Left lung (tissue), 10 donors: Measurements from ENCODE around the gene AMER3. TPM values are rescaled to one million over a fixed set of nuclear protein-coding genes. Genes with fewer than 3 reads are reported as not detected.

Experiments
- ATAC-seq: fragments of 200-7000 bp; cut with Tn5 transposase; one replicate; pipeline ENCODE4 v1.9.1; 2020; ENCODE audit warnings: moderate library complexity
- DNase-seq, 4 donors: peaks; one replicate each; pipeline ENCODE4 v3.0.0-alpha.2; 2013 to 2020
- H3K27ac ChIP-seq, 2 donors: fragments of 200-600 bp; sonication (generic) in 1 of 2; one replicate each; pipeline versions ENCODE4 v1.5.0 to v1.8.0; 2020 to 2021
- H3K27me3 ChIP-seq, 2 donors: fragments of 200-600 bp; sonication (generic) in 1 of 2; one replicate each; pipeline versions ENCODE4 v1.5.0 to v1.8.0; 2020 to 2021
- H3K36me3 ChIP-seq, 2 donors: fragments of 200-600 bp; sonication (generic) in 1 of 2; one replicate each; pipeline versions ENCODE4 v1.5.0 to v1.8.0; 2020 to 2021
- H3K4me1 ChIP-seq, 2 donors: fragments of 200-600 bp; one replicate each; pipeline ENCODE4 v1.8.0; 2021
- H3K4me3 ChIP-seq, 2 donors: fragments of 200-600 bp; sonication (generic) in 1 of 2; one replicate each; pipeline versions ENCODE4 v1.5.0 to v1.8.0; 2020 to 2021; ENCODE audit warnings: mild to moderate bottlenecking in 1 of 2
- H3K9me3 ChIP-seq, 2 donors: fragments of 200-600 bp; sonication (generic) in 1 of 2; one replicate each; pipeline versions ENCODE4 v1.5.0 to v1.8.0; 2020 to 2021
- CTCF ChIP-seq, 2 donors: fragments of 200-600 bp; sonication (generic) in 1 of 2; IDR thresholded peaks; one replicate each; pipeline versions ENCODE4 v1.5.0 to v1.8.0; 2021; ENCODE audit warnings: antibody characterized with exemption in 2 of 2
- intact Hi-C, 2 donors: fragments of 100-400 bp; cut with DNase I; formaldehyde crosslinking; loops; one replicate each; pipeline versions ENCODE4 v1.11.2 to v1.14.2; 2022
- polyA plus RNA-seq, 6 donors: library from polyadenylated mRNA; unstranded; fragments of 120-200 nt; gene quantifications; one replicate each; pipeline ENCODE4 v1.2.1, GENCODE V29; 2013; ENCODE audit not compliant: insufficient read length in 6 of 6
- total RNA-seq, 2 donors: library from RNA; stranded (reverse); fragmentation: NEBNext Ultra II Directional; extraction: Animal tissue kit (Norgen Biotek cat#: 25700); gene quantifications; one replicate each; pipeline ENCODE4 v1.2.1, GENCODE V29; 2021
- donor health status: DM: no; HTN: yes; CAD: no.
- donor health status: DM: no; HTN: no; CAD: no.

Gene AMER3
- total and polyA plus RNA-seq, 8 donors: 0.04 to 0.15 (median 0.09) TPM; not detected in 3

- DNase-seq: peak in 1 of 4 donors; percentile 31
- H3K27me3 ChIP-seq: peaks cover 9 to 70% of the 10 kb centered on the region in 2 donors
Observed at GRCh38 chr2:130760754-130761751, 5.7 kb downstream of the AMER3 start.

DNA sequence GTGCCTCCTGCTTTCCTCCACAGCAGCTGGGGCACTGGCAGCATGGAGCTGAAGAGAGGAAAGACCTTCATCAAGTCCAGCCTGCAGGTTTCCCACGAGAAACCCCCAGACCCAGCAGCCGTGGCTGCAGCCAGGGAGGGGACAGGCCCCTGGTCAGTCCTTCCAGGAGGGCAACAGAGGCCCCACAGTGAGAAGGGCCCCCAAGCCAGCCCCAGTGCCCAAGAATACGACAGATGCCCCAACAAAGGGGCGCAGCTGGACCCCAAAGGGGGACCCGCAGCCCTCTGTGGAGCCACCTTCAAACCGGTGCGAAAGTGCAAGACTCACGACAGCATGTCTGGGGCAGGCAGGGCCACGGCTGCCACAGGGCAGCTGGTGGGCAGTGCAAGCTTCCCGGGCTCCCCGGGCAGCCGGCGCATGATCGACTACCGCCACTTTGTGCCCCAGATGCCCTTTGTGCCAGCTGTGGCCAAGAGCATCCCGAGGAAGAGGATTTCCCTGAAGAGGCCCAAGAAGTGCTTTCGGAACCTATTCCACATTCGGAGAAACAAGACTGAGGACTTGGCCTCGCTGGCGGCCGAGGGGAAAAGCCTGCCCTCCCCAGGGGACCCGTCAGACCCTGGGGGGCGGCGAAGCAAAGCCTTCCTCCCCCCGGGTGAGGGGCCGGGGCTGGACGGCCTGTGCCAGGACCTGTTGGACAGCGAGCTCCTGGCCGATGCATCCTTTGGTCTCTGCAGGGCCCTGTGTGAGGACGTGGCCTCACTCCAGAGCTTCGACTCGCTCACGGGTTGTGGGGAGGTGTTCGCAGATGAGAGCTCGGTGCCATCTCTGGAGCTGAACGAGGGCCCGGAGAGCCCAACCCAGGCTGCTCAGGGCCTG is 6.9 kb downstream of the AMER3 start:
- Histone ChIP-seq H3K4me3 (no peak overlapping the region), H3K4me1 (no peaks in the 10 kb centered on the region), H3K27me3 (peaks cover 0 to 58% of the 10 kb centered on the region in 2 donors), H3K9me3 (no peaks in the 10 kb centered on the region), H3K27ac (no peak overlapping the region), H3K36me3 (no peaks in the 10 kb centered on the region)
- DNase-seq (peak in 1 of 4 donors; percentile 75), ATAC-seq (no peak)
- intact Hi-C loops: no loop called here
- no peak for TF ChIP-seq CTCF (IDR thresholded peaks at IDR 0.05)

More at GRCh38 chr2:130760754-130761751, 5.7 kb downstream of the AMER3 start:
- TF ChIP-seq CTCF (IDR thresholded peaks at IDR 0.05): no peak
- intact Hi-C loops: no loop called here
- no peak overlapping the region for H3K4me3 ChIP-seq
- no peaks in the 10 kb centered on the region for H3K4me1 ChIP-seq
- no peaks in the 10 kb centered on the region for H3K36me3 ChIP-seq
- H3K9me3 ChIP-seq: no peaks in the 10 kb centered on the region
- H3K27ac ChIP-seq: no peak overlapping the region
- ATAC-seq: no peak

- intact Hi-C loops: no loop called here
- DNase-seq (no peak), ATAC-seq (no peak)
- no peaks in the 10 kb centered on the region for H3K4me1 ChIP-seq
- no peaks in the 10 kb centered on the region for H3K9me3 ChIP-seq
- H3K36me3 ChIP-seq: no peaks in the 10 kb centered on the region
- H3K27ac ChIP-seq: no peak overlapping the region
- TF ChIP-seq CTCF (IDR thresholded peaks at IDR 0.05): no peak
- peaks cover 0 to 54% of the 10 kb centered on the region in 2 donors for H3K27me3 ChIP-seq
- H3K4me3 ChIP-seq: no peak overlapping the region
Observed at GRCh38 chr2:130762910-130763385, 7.6 kb downstream of the AMER3 start.

GRCh38 chr2:130763405-130763804 is 8.1 kb downstream of the AMER3 start:
- H3K36me3 ChIP-seq: no peaks in the 10 kb centered on the region
- H3K9me3 ChIP-seq: no peaks in the 10 kb centered on the region
- DNase-seq (no peak), ATAC-seq (no peak)
- H3K27me3 ChIP-seq: peaks cover 0 to 54% of the 10 kb centered on the region in 2 donors
- no peaks in the 10 kb centered on the region for H3K4me1 ChIP-seq
- no peak for TF ChIP-seq CTCF (IDR thresholded peaks at IDR 0.05)
- no peak overlapping the region for H3K27ac ChIP-seq
- no peak overlapping the region for H3K4me3 ChIP-seq
- intact Hi-C loops: no loop called here
